Measurements from ENCODE around the gene TFR2.

The TFR2 gene

GRCh38 chr7:100584683-100585510 is 56.5 kb downstream of the TFR2 start:
- H3K36me3 ChIP-seq (ENCODE audit: control insufficient read depth, insufficient read depth, low read length), result peaks cover 12% of the 10 kb centered on the region
- H3K27me3 ChIP-seq (ENCODE audit: control insufficient read depth, insufficient read depth, low read length, poor library complexity, severe bottlenecking), result no peaks in the 10 kb centered on the region
- 6 to 8% methylated on average over 20 of the region's 20 CpGs for WGBS, 2 experiments
- peaks cover 27% of the 10 kb centered on the region for H3K4me1 ChIP-seq (ENCODE audit: control insufficient read depth, insufficient read depth, low read length)
- peak overlapping the region; percentile 62 for H3K27ac ChIP-seq (ENCODE audit: insufficient read depth, low read depth, low read length, poor library complexity, severe bottlenecking)
- no peaks in the 10 kb centered on the region for H3K9me3 ChIP-seq (ENCODE audit: control insufficient read depth, low read length)
- H3K4me3 ChIP-seq (ENCODE audit: insufficient read depth, low read depth, low read length), result peak overlapping the region; percentile 75

GRCh38 chr7:100584054-100584682 is 57.2 kb downstream of the TFR2 start:
- Histone ChIP-seq H3K36me3 (ENCODE audit: control insufficient read depth, insufficient read depth, low read length) (peaks cover 12% of the 10 kb centered on the region), H3K4me1 (ENCODE audit: control insufficient read depth, insufficient read depth, low read length) (peaks cover 20% of the 10 kb centered on the region), H3K4me3 (ENCODE audit: insufficient read depth, low read depth, low read length) (peak overlapping the region; percentile 75), H3K27ac (ENCODE audit: insufficient read depth, low read depth, low read length, poor library complexity, severe bottlenecking) (no peak overlapping the region), H3K27me3 (ENCODE audit: control insufficient read depth, insufficient read depth, low read length, poor library complexity, severe bottlenecking) (no peaks in the 10 kb centered on the region), H3K9me3 (ENCODE audit: control insufficient read depth, low read length) (no peaks in the 10 kb centered on the region)
- WGBS, 2 experiments, result 41 to 43% methylated on average over 12 to 15 of the region's 15 CpGs

- Histone ChIP-seq H3K27me3 (ENCODE audit: control insufficient read depth, insufficient read depth, low read length, poor library complexity, severe bottlenecking) (no peaks in the 10 kb centered on the region), H3K4me3 (ENCODE audit: insufficient read depth, low read depth, low read length) (no peak overlapping the region), H3K36me3 (ENCODE audit: control insufficient read depth, insufficient read depth, low read length) (peaks cover 12% of the 10 kb centered on the region), H3K9me3 (ENCODE audit: control insufficient read depth, low read length) (no peaks in the 10 kb centered on the region), H3K27ac (ENCODE audit: insufficient read depth, low read depth, low read length, poor library complexity, severe bottlenecking) (no peak overlapping the region), H3K4me1 (ENCODE audit: control insufficient read depth, insufficient read depth, low read length) (peaks cover 18% of the 10 kb centered on the region)
- WGBS, 2 experiments, result 60 to 69% methylated on average over 23 of the region's 23 CpGs
Observed at GRCh38 chr7:100583132-100584053, 58.0 kb downstream of the TFR2 start.

- WGBS, 2 experiments, result 91 to 93% methylated on average over 11 of the region's 11 CpGs
- H3K9me3 ChIP-seq (ENCODE audit: control insufficient read depth, low read length), result no peaks in the 10 kb centered on the region
- no peak overlapping the region for H3K4me3 ChIP-seq (ENCODE audit: insufficient read depth, low read depth, low read length)
- no peaks in the 10 kb centered on the region for H3K27me3 ChIP-seq (ENCODE audit: control insufficient read depth, insufficient read depth, low read length, poor library complexity, severe bottlenecking)
- H3K27ac ChIP-seq (ENCODE audit: insufficient read depth, low read depth, low read length, poor library complexity, severe bottlenecking), result no peak overlapping the region
- H3K4me1 ChIP-seq (ENCODE audit: control insufficient read depth, insufficient read depth, low read length), result peaks cover 18% of the 10 kb centered on the region
- peaks cover 12% of the 10 kb centered on the region for H3K36me3 ChIP-seq (ENCODE audit: control insufficient read depth, insufficient read depth, low read length)
Observed at GRCh38 chr7:100582650-100583049, 58.7 kb downstream of the TFR2 start.

GRCh38 chr7:100582041-100582579 is 59.2 kb downstream of the TFR2 start:
- no peak overlapping the region for H3K27ac ChIP-seq (ENCODE audit: insufficient read depth, low read depth, low read length, poor library complexity, severe bottlenecking)
- no peaks in the 10 kb centered on the region for H3K27me3 ChIP-seq (ENCODE audit: control insufficient read depth, insufficient read depth, low read length, poor library complexity, severe bottlenecking)
- no peak overlapping the region for H3K4me3 ChIP-seq (ENCODE audit: insufficient read depth, low read depth, low read length)
- H3K36me3 ChIP-seq (ENCODE audit: control insufficient read depth, insufficient read depth, low read length), result peaks cover 12% of the 10 kb centered on the region
- 93 to 96% methylated on average over 20 of the region's 20 CpGs for WGBS, 2 experiments
- H3K4me1 ChIP-seq (ENCODE audit: control insufficient read depth, insufficient read depth, low read length), result peaks cover 18% of the 10 kb centered on the region
- no peaks in the 10 kb centered on the region for H3K9me3 ChIP-seq (ENCODE audit: control insufficient read depth, low read length)

GRCh38 chr7:100580466-100581283 is 60.7 kb downstream of the TFR2 start:
- H3K4me1 ChIP-seq (ENCODE audit: control insufficient read depth, insufficient read depth, low read length), result peaks cover 18% of the 10 kb centered on the region
- H3K27me3 ChIP-seq (ENCODE audit: control insufficient read depth, insufficient read depth, low read length, poor library complexity, severe bottlenecking), result no peaks in the 10 kb centered on the region
- 92 to 95% methylated on average over 11 of the region's 11 CpGs for WGBS, 2 experiments
- peaks cover 12% of the 10 kb centered on the region for H3K36me3 ChIP-seq (ENCODE audit: control insufficient read depth, insufficient read depth, low read length)
- H3K9me3 ChIP-seq (ENCODE audit: control insufficient read depth, low read length), result no peaks in the 10 kb centered on the region
- no peak overlapping the region for H3K27ac ChIP-seq (ENCODE audit: insufficient read depth, low read depth, low read length, poor library complexity, severe bottlenecking)
- H3K4me3 ChIP-seq (ENCODE audit: insufficient read depth, low read depth, low read length), result no peak overlapping the region

GRCh38 chr7:100578246-100579183 is 62.8 kb downstream of the TFR2 start:
- Histone ChIP-seq H3K9me3 (ENCODE audit: control insufficient read depth, low read length) (no peaks in the 10 kb centered on the region), H3K27ac (ENCODE audit: insufficient read depth, low read depth, low read length, poor library complexity, severe bottlenecking) (no peak overlapping the region), H3K27me3 (ENCODE audit: control insufficient read depth, insufficient read depth, low read length, poor library complexity, severe bottlenecking) (no peaks in the 10 kb centered on the region), H3K4me1 (ENCODE audit: control insufficient read depth, insufficient read depth, low read length) (peaks cover 7% of the 10 kb centered on the region), H3K36me3 (ENCODE audit: control insufficient read depth, insufficient read depth, low read length) (peaks cover 12% of the 10 kb centered on the region), H3K4me3 (ENCODE audit: insufficient read depth, low read depth, low read length) (no peak overlapping the region)
- 94 to 96% methylated on average over 28 of the region's 28 CpGs for WGBS, 2 experiments

GRCh38 chr7:100577507-100577906 is 63.8 kb downstream of the TFR2 start:
- Histone ChIP-seq H3K9me3 (ENCODE audit: control insufficient read depth, low read length) (no peaks in the 10 kb centered on the region), H3K27me3 (ENCODE audit: control insufficient read depth, insufficient read depth, low read length, poor library complexity, severe bottlenecking) (no peaks in the 10 kb centered on the region), H3K4me3 (ENCODE audit: insufficient read depth, low read depth, low read length) (no peak overlapping the region), H3K36me3 (ENCODE audit: control insufficient read depth, insufficient read depth, low read length) (peaks cover 12% of the 10 kb centered on the region), H3K4me1 (ENCODE audit: control insufficient read depth, insufficient read depth, low read length) (peaks cover 2% of the 10 kb centered on the region), H3K27ac (ENCODE audit: insufficient read depth, low read depth, low read length, poor library complexity, severe bottlenecking) (no peak overlapping the region)
- WGBS, 2 experiments, result 94 to 96% methylated on average over 14 of the region's 14 CpGs

All from ectodermal cell (in vitro differentiated cells).